GM18505 (cell line): ENCODE data around the gene ABCA1.
"Not testable (repeated sequence)": the region's sequence is repeated elsewhere in the genome, so short reads cannot be mapped to it uniquely, and the experiment has no call there.

Experiments used
- ATAC-seq: cut with Tn5 transposase; IDR thresholded peaks from one replicate; pipeline ENCODE4 v1.9.1; 2021; ENCODE audit not compliant: unreplicated experiment
- POLR2A ChIP-seq: IDR thresholded peaks from 4 replicates; pipeline ENCODE4 v1.6.1; 2011; ENCODE audit warnings: borderline replicate concordance; ENCODE audit not compliant: insufficient read depth, insufficient read length; ENCODE audit errors: extremely low read depth

The ABCA1 gene

GRCh38 chr9:104934691-104935500 lies 6.9 kb upstream of the ABCA1 start:
- no peak for ATAC-seq

GRCh38 chr9:104933091-104933490 lies 5.1 kb upstream of the ABCA1 start:
- ATAC-seq, result not testable (repeated sequence)

More at GRCh38 chr9:104934691-104935500, 6.9 kb upstream of the ABCA1 start:
- TF ChIP-seq POLR2A, result no peak

GRCh38 chr9:104931256-104931655 lies 3.3 kb upstream of the ABCA1 start:
- no peak for TF ChIP-seq POLR2A
- ATAC-seq, result no peak

GRCh38 chr9:104927216-104927911 lies 591 bp downstream of the ABCA1 start:
- no peak for TF ChIP-seq POLR2A
- ATAC-seq, result no peak

- TF ChIP-seq POLR2A, result no peak
- ATAC-seq, result peak; percentile 81
Observed at GRCh38 chr9:104923740-104924139, 4.2 kb downstream of the ABCA1 start.

GRCh38 chr9:104923289-104923688 lies 4.7 kb downstream of the ABCA1 start:
- no peak for ATAC-seq
- no peak for TF ChIP-seq POLR2A

GRCh38 chr9:104922748-104923147 lies 5.2 kb downstream of the ABCA1 start:
- ATAC-seq, result not testable (repeated sequence)

- ATAC-seq, result peak; percentile 43
- no peak for TF ChIP-seq POLR2A
Observed at GRCh38 chr9:104921067-104921741, 6.8 kb downstream of the ABCA1 start.

GRCh38 chr9:104915753-104916152 lies 12.2 kb downstream of the ABCA1 start:
- TF ChIP-seq POLR2A, result no peak
- ATAC-seq, result no peak

GRCh38 chr9:104915049-104915448 lies 12.9 kb downstream of the ABCA1 start:
- no peak for ATAC-seq
- TF ChIP-seq POLR2A, result no peak

- no peak for ATAC-seq
- TF ChIP-seq POLR2A, result no peak
Observed at GRCh38 chr9:104914466-104914865, 13.5 kb downstream of the ABCA1 start.

GRCh38 chr9:104912606-104913005 lies 15.3 kb downstream of the ABCA1 start:
- no peak for ATAC-seq

GRCh38 chr9:104911032-104911607 lies 16.8 kb downstream of the ABCA1 start:
- no peak for TF ChIP-seq POLR2A
- ATAC-seq, result no peak

More at GRCh38 chr9:104912606-104913005, 15.3 kb downstream of the ABCA1 start:
- no peak for TF ChIP-seq POLR2A

- no peak for TF ChIP-seq POLR2A
- ATAC-seq, result no peak
Observed at GRCh38 chr9:104907278-104907951, 20.5 kb downstream of the ABCA1 start.
